H1 (cell line): ENCODE data around the gene COL4A1. TPM values are rescaled to one million over a fixed set of nuclear protein-coding genes. Genes with fewer than 3 reads are reported as not detected.

Experiments used
- CTCF ChIA-PET: fragments of 300-600 bp; sonication (Branson Sonifier 250); formaldehyde crosslinking; loops from one replicate; lab custom pipeline; 2021; ENCODE audit not compliant: partially characterized antibody; lab: Charles Lee
- POLR2A ChIA-PET: fragments of 300-600 bp; sonication (Branson Sonifier 250); formaldehyde crosslinking; loops from one replicate; lab custom pipeline; 2021; ENCODE audit warnings: inconsistent platforms; ENCODE audit not compliant: partially characterized antibody; lab: Charles Lee
- DNase-seq, 2 experiments: peaks; one replicate each; pipeline versions ENCODE4 v3.0.0 to v3.0.0-alpha.2; 2010 to 2022; ENCODE audit warnings: low spot score in 2 of 2, low read depth in 1 of 2, mixed read lengths in 1 of 2
- FAIRE-seq: peaks from 2 replicates; lab custom pipeline; 2011; peaks lifted over from hg19 to GRCh38; lab: Jason Lieb, UNC
- H2AFZ ChIP-seq: 2 replicates; pipeline ENCODE4 v1.8.1; 2012; ENCODE audit warnings: low read length, inconsistent platforms
- H2AK5ac ChIP-seq: 2 replicates; pipeline ENCODE4 v1.6.1; 2013; ENCODE audit warnings: low read depth, low read length
- H2BK120ac ChIP-seq: replicated peaks from 2 replicates; pipeline ENCODE3; 2013; ENCODE audit warnings: low read depth, low read length, inconsistent platforms
- H2BK12ac ChIP-seq: 2 replicates; pipeline ENCODE4 v1.6.1; 2013; ENCODE audit warnings: low read depth, low read length
- H2BK15ac ChIP-seq: 2 replicates; pipeline ENCODE4 v1.6.1; 2013; ENCODE audit warnings: low read length
- H2BK20ac ChIP-seq: 2 replicates; pipeline ENCODE4 v1.6.1; 2013; ENCODE audit warnings: low read length
- H2BK5ac ChIP-seq: 2 replicates; pipeline ENCODE4 v1.6.1; 2013; ENCODE audit warnings: low read depth, low read length
- H3K14ac ChIP-seq: 2 replicates; pipeline ENCODE4 v1.6.1; 2013; ENCODE audit warnings: inconsistent platforms; ENCODE audit not compliant: insufficient read length
- H3K18ac ChIP-seq: 2 replicates; pipeline ENCODE4 v1.6.1; 2013; ENCODE audit warnings: low read length; ENCODE audit errors: extremely low read depth
- H3K23ac ChIP-seq: 2 replicates; pipeline ENCODE4 v1.6.1; 2013; ENCODE audit warnings: inconsistent platforms; ENCODE audit not compliant: insufficient read length
- H3K23me2 ChIP-seq: 2 replicates; pipeline ENCODE4 v1.6.1; 2013; ENCODE audit warnings: low read depth, low read length
- H3K27ac ChIP-seq: 2 replicates; pipeline ENCODE4 v1.6.1; 2011; ENCODE audit warnings: low read depth, low read length, inconsistent platforms
- H3K27me3 ChIP-seq, 4 experiments: replicated peaks in 1 of 4; 1 replicate in 1 of 4; 2 replicates in 3 of 4; pipeline versions ENCODE4 v1.6.1 to v1.8.1; 2011 to 2013; ENCODE audit warnings: low read length in 3 of 4, mild to moderate bottlenecking in 3 of 4, inconsistent platforms in 2 of 4, mixed read lengths in 2 of 4, moderate library complexity in 1 of 4; ENCODE audit not compliant: control insufficient read depth in 3 of 4, insufficient read depth in 3 of 4; ENCODE audit errors: extremely low read depth in 1 of 4
- H3K36me3 ChIP-seq, 4 experiments: 2 replicates each; pipeline versions ENCODE4 v1.6.1 to v1.8.1; 2011 to 2013; ENCODE audit warnings: mild to moderate bottlenecking in 4 of 4, low read length in 3 of 4, moderate library complexity in 2 of 4, control low read depth in 1 of 4, inconsistent platforms in 1 of 4; ENCODE audit not compliant: insufficient read depth in 4 of 4, control insufficient read depth in 2 of 4
- H3K4ac ChIP-seq: replicated peaks from 2 replicates; pipeline ENCODE3; 2013; ENCODE audit warnings: low read length, low read depth, mixed read lengths, inconsistent platforms; ENCODE audit not compliant: insufficient read length
- H3K4me1 ChIP-seq, 4 experiments: replicated peaks in 1 of 4; 1 replicate in 1 of 4; 2 replicates in 3 of 4; pipeline versions ENCODE4 v1.6.1 to v1.8.1; 2011 to 2013; ENCODE audit warnings: low read length in 3 of 4, inconsistent platforms in 2 of 4, mixed read lengths in 1 of 4; ENCODE audit not compliant: insufficient read depth in 4 of 4, control insufficient read depth in 3 of 4
- H3K4me2 ChIP-seq, 2 experiments: 2 replicates each; pipeline versions ENCODE4 v1.6.1 to v1.8.1; 2011 to 2013; ENCODE audit warnings: low read depth in 2 of 2, low read length in 2 of 2, control low read depth in 1 of 2, inconsistent platforms in 1 of 2, mild to moderate bottlenecking in 1 of 2; ENCODE audit not compliant: insufficient read depth in 1 of 2
- H3K4me3 ChIP-seq, 4 experiments: fragments of 200-600, 300-600 bp in 1 of 4; sonication (generic), shearing (Covaris generic), sonication (Bioruptor Twin) in 1 of 4; 2 replicates each; pipeline versions ENCODE4 v1.5.1 to v1.8.1; 2011 to 2016; ENCODE audit warnings: low read length in 4 of 4, low read depth in 3 of 4, control low read depth in 2 of 4, inconsistent platforms in 2 of 4, mild to moderate bottlenecking in 2 of 4, mixed read lengths in 1 of 4, moderate library complexity in 1 of 4; ENCODE audit not compliant: insufficient read depth in 2 of 4; ENCODE audit errors: extremely low read depth in 1 of 4
- H3K56ac ChIP-seq: replicated peaks from 2 replicates; pipeline ENCODE3; 2013; ENCODE audit warnings: low read depth, mild to moderate bottlenecking, mixed read lengths, low read length, inconsistent platforms; ENCODE audit not compliant: insufficient read length
- H3K79me1 ChIP-seq: 2 replicates; pipeline ENCODE4 v1.6.1; 2013; ENCODE audit warnings: low read depth, low read length, control low read depth
- H3K79me2 ChIP-seq, 2 experiments: 2 replicates each; pipeline versions ENCODE4 v1.6.1 to v1.8.1; 2012 to 2013; ENCODE audit warnings: low read length in 2 of 2, mild to moderate bottlenecking in 2 of 2, inconsistent platforms in 1 of 2; ENCODE audit not compliant: insufficient read depth in 2 of 2, control insufficient read depth in 1 of 2
- H3K9ac ChIP-seq, 4 experiments: replicated peaks in 1 of 4; 1 replicate in 1 of 4; 2 replicates in 3 of 4; pipeline versions ENCODE4 v1.6.1 to v1.8.1; 2011 to 2013; ENCODE audit warnings: low read depth in 3 of 4, low read length in 3 of 4, control low read depth in 2 of 4, mild to moderate bottlenecking in 2 of 4, moderate library complexity in 2 of 4, inconsistent platforms in 1 of 4; ENCODE audit errors: extremely low read depth in 1 of 4
- H3K9me3 ChIP-seq, 2 experiments: 2 replicates each; pipeline versions ENCODE4 v1.6.1 to v1.8.1; 2012 to 2013; ENCODE audit warnings: mild to moderate bottlenecking in 2 of 2, moderate library complexity in 2 of 2, control low read depth in 1 of 2, inconsistent platforms in 1 of 2, low read depth in 1 of 2, low read length in 1 of 2, mixed read lengths in 1 of 2; ENCODE audit not compliant: insufficient read depth in 2 of 2
- H4K20me1 ChIP-seq, 2 experiments: replicated peaks in 1 of 2; 2 replicates each; pipeline versions ENCODE3 to v1.8.1; 2011 to 2013; ENCODE audit warnings: inconsistent platforms in 2 of 2, low read length in 2 of 2, mild to moderate bottlenecking in 1 of 2; ENCODE audit not compliant: insufficient read depth in 2 of 2, control insufficient read depth in 1 of 2
- H4K5ac ChIP-seq: 2 replicates; pipeline ENCODE4 v1.6.1; 2013; ENCODE audit warnings: low read length, low read depth, mixed read lengths, inconsistent platforms; ENCODE audit not compliant: insufficient read length
- H4K8ac ChIP-seq: 2 replicates; pipeline ENCODE4 v1.8.0; 2013; ENCODE audit warnings: mild to moderate bottlenecking, moderate library complexity, low read length, inconsistent platforms; ENCODE audit not compliant: insufficient read depth; ENCODE audit errors: extremely low read depth
- H4K91ac ChIP-seq: replicated peaks from 2 replicates; pipeline ENCODE3; 2013; ENCODE audit warnings: low read length, mixed read lengths, inconsistent platforms; ENCODE audit not compliant: insufficient read length
- ATF3 ChIP-seq: IDR thresholded peaks from 2 replicates; pipeline ENCODE4 v1.6.1; 2011; ENCODE audit warnings: low read depth, mild to moderate bottlenecking, low read length; ENCODE audit not compliant: insufficient read depth
- JUND ChIP-seq: IDR thresholded peaks from 2 replicates; pipeline ENCODE4 v1.6.1; 2011; ENCODE audit warnings: mild to moderate bottlenecking, improper control_type of control experiment, low read length
- KDM1A ChIP-seq: fragments of 200-600, 300-600 bp; sonication (generic); IDR thresholded peaks from 2 replicates; pipeline ENCODE4 v1.7.1; 2016; ENCODE audit warnings: mild to moderate bottlenecking, low read length, borderline replicate concordance
- MAFK ChIP-seq: IDR thresholded peaks from 2 replicates; pipeline ENCODE4 v1.6.1; 2012; ENCODE audit warnings: low read depth, mild to moderate bottlenecking, improper control_type of control experiment, low read length
- POU5F1 ChIP-seq: IDR thresholded peaks from 2 replicates; pipeline ENCODE4 v1.6.1; 2011; ENCODE audit warnings: low read depth, mild to moderate bottlenecking, low read length, moderate library complexity
- RBBP5 ChIP-seq: IDR thresholded peaks from 2 replicates; pipeline ENCODE4 v1.7.1; 2012; ENCODE audit warnings: low read depth, mild to moderate bottlenecking, inconsistent platforms, low read length, moderate library complexity, borderline replicate concordance
- RFX5 ChIP-seq: IDR thresholded peaks from 2 replicates; pipeline ENCODE4 v1.6.1; 2011; ENCODE audit warnings: low read depth, low read length, improper control_type of control experiment, borderline replicate concordance
- SAP30 ChIP-seq: fragments of 300-600 bp; sonication (generic); IDR thresholded peaks from 2 replicates; pipeline ENCODE4 v1.7.1; 2012; ENCODE audit warnings: low read length, moderate library complexity, mild to moderate bottlenecking, inconsistent platforms; ENCODE audit not compliant: insufficient read depth, insufficient replicate concordance
- SIN3A ChIP-seq, 2 experiments: IDR thresholded peaks in 1 of 2; conservative IDR thresholded peaks in 1 of 2; 2 replicates each; pipeline ENCODE4 v1.6.1; 2011 to 2012; ENCODE audit warnings: low read length in 2 of 2, improper control_type of control experiment in 1 of 2, low read depth in 1 of 2, mild to moderate bottlenecking in 1 of 2
- SIRT6 ChIP-seq: IDR thresholded peaks from one replicate; pipeline ENCODE4 v1.7.1; 2012; ENCODE audit warnings: low read length, inconsistent platforms
- SP4 ChIP-seq: IDR thresholded peaks from 2 replicates; pipeline ENCODE4 v1.6.1; 2012; ENCODE audit warnings: low read length, inconsistent platforms
- TBP ChIP-seq: IDR thresholded peaks from 2 replicates; pipeline ENCODE4 v1.6.1; 2011; ENCODE audit warnings: low read depth, low read length, improper control_type of control experiment
- TCF12 ChIP-seq: IDR thresholded peaks from 2 replicates; pipeline ENCODE4 v1.6.1; 2011; ENCODE audit warnings: low read depth, mild to moderate bottlenecking, low read length
- ZNF274 ChIP-seq: IDR thresholded peaks from 2 replicates; pipeline ENCODE4 v1.7.0; 2012; ENCODE audit warnings: low read length, borderline replicate concordance; ENCODE audit errors: extremely low read depth
- WGBS, 2 experiments: shearing (Covaris generic) in 1 of 2; methylation state at CpG; one replicate each; pipeline versions ENCODE4 v1.1.6 to v1.1.7; 2013 to 2015; ENCODE audit warnings: low lambda C conversion rate in 2 of 2, mixed read lengths in 2 of 2, inconsistent platforms in 1 of 2, low coverage in 1 of 2, missing lambda C conversion rate in 1 of 2; ENCODE audit not compliant: insufficient replicate concordance in 2 of 2, insufficient coverage in 1 of 2, insufficient read length in 1 of 2; ENCODE audit errors: extremely low coverage in 1 of 2, missing lambda C conversion rate in 1 of 2; 5-methylcytosine and 5-hydroxymethylcytosine counted together
- polyA plus RNA-seq, 7 experiments: library from polyadenylated mRNA; depleted of rRNA in 3 of 7; stranded (reverse) in 5 of 7; unstranded in 2 of 7; fragments of >200 nt in 5 of 7; fragments of 200-250 nt in 2 of 7; gene quantifications; 1 replicate in 5 of 7; 2 replicates in 1 of 7; 4 replicates in 1 of 7; pipeline versions ENCODE4 v1.2.1 to v1.2.3, GENCODE V29; 2011 to 2013; ENCODE audit warnings: missing spikeins in 2 of 7, mixed read lengths in 2 of 7
- total RNA-seq: library from RNA; stranded (reverse); fragmentation: NEBNext Ultra II Directional; extraction: Animal tissue kit (Norgen Biotek cat#: 25700); gene quantifications from 2 replicates; pipeline ENCODE4 v1.2.1, GENCODE V29; 2021

The COL4A1 gene
- total and polyA plus RNA-seq, 2 of the 8 experiments (the other 6 are each of a cell fraction or from before 2014, with no cell fraction given), result 30.7 to 82.0 TPM

GRCh38 chr13:110186231-110186855 is 120.6 kb downstream of the COL4A1 start:
- H3K18ac ChIP-seq, result no peak overlapping the region
- no peak overlapping the region for H4K5ac ChIP-seq
- H2AK5ac ChIP-seq, result no peak overlapping the region
- no peak overlapping the region for H3K4me2 ChIP-seq
- no peaks in the 10 kb centered on the region for H3K4me1 ChIP-seq
- H3K23me2 ChIP-seq, result no peaks in the 10 kb centered on the region
- ChIA-PET POLR2A (no interaction called here), CTCF (no interaction called here)
- no peak overlapping the region for H4K91ac ChIP-seq
- no peak overlapping the region for H3K9ac ChIP-seq
- WGBS, 2 experiments, result 89% methylated on average over 10 of the region's 10 CpGs; no CpG with 5 or more reads in 1 of the 2 experiments
- H4K20me1 ChIP-seq, result no peaks in the 10 kb centered on the region
- no peak for DNase-seq
- no peak overlapping the region for H2BK120ac ChIP-seq
- FAIRE-seq, result no peak
- H2BK20ac ChIP-seq, result no peak overlapping the region
- no peaks in the 10 kb centered on the region for H3K27me3 ChIP-seq
- peaks cover 0 to 8% (median 6%) of the 10 kb centered on the region in 4 experiments; a peak in 7 of 8 replicates for H3K36me3 ChIP-seq
- H3K79me2 ChIP-seq, result no peaks in the 10 kb centered on the region
- H2BK15ac ChIP-seq, result no peak overlapping the region
- H2BK12ac ChIP-seq, result no peak overlapping the region
- H2BK5ac ChIP-seq, result no peak overlapping the region
- no peak overlapping the region for H3K23ac ChIP-seq
- H3K79me1 ChIP-seq, result no peaks in the 10 kb centered on the region
- H3K14ac ChIP-seq, result no peak overlapping the region
- H2AFZ ChIP-seq, result no peak overlapping the region
- H3K4me3 ChIP-seq, result no peak overlapping the region
- H3K27ac ChIP-seq, result no peak overlapping the region
- H4K8ac ChIP-seq, result no peak overlapping the region; the same call in 1 of the 2 replicates
- no peaks in the 10 kb centered on the region for H3K9me3 ChIP-seq
- H3K4ac ChIP-seq, result no peak overlapping the region
- no peak overlapping the region for H3K56ac ChIP-seq
- TF ChIP-seq SP4, result no peak
- no peak for TF ChIP-seq ATF3
- no peak for TF ChIP-seq SAP30
- no peak for TF ChIP-seq SIN3A (conservative IDR thresholded peaks at IDR 0.05 in 1 of 2, IDR thresholded peaks at IDR 0.05 in 1 of 2; ENCODE audit: low read depth in 1 of 2, low read length in 2 of 2)
- TF ChIP-seq SIRT6, result no peak
- no peak for TF ChIP-seq ZNF274
- no peak for TF ChIP-seq POU5F1
- TF ChIP-seq RBBP5, result no peak
- TF ChIP-seq JUND, result no peak
- no peak for TF ChIP-seq MAFK
- no peak for TF ChIP-seq RFX5
- no peak for TF ChIP-seq KDM1A
- no peak for TF ChIP-seq TBP
- no peak for TF ChIP-seq TCF12
